ENCODE results near the gene CAB39.

CAB39 gene

DNA sequence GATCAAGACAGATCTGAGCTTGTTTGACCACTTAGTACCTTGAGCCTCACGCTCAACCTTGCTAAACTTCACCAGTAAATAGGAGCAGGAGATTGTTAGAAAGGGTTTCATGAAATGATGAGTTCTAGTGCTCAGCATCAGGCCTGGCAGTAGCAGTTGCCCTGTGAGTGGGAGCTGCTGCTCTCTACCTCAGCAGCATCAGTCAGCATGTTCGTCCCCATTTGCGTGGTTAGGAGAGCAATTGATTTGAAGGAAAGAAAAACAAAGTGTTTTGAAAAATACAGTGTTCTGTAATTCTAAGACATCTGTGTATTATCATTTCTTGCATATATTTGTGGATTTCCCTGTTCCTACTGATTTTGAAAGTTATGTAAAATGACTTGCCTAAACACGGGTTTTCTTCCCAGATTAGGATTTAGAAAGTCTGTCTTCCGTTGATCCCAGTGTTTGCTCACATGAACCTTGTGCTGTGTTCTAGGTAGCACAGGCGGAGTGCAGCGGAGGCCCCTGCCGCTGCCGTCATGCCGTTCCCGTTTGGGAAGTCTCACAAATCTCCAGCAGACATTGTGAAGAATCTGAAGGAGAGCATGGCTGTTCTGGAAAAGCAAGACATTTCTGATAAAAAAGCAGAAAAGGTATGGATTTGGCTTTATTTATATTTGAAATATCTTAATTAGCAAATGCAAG lies 47.0 kb downstream of the CAB39 start:
- DNase-seq (ENCODE audit: low read depth), result no peak
- H3K4me3 ChIP-seq (ENCODE audit: low read depth, low read length), result no peak overlapping the region
- TF ChIP-seq, protein P1, sequence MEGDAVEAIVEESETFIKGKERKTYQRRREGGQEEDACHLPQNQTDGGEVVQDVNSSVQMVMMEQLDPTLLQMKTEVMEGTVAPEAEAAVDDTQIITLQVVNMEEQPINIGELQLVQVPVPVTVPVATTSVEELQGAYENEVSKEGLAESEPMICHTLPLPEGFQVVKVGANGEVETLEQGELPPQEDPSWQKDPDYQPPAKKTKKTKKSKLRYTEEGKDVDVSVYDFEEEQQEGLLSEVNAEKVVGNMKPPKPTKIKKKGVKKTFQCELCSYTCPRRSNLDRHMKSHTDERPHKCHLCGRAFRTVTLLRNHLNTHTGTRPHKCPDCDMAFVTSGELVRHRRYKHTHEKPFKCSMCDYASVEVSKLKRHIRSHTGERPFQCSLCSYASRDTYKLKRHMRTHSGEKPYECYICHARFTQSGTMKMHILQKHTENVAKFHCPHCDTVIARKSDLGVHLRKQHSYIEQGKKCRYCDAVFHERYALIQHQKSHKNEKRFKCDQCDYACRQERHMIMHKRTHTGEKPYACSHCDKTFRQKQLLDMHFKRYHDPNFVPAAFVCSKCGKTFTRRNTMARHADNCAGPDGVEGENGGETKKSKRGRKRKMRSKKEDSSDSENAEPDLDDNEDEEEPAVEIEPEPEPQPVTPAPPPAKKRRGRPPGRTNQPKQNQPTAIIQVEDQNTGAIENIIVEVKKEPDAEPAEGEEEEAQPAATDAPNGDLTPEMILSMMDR (IDR thresholded peaks at IDR 0.05; ENCODE audit: low read depth, low read length, missing control alignments), result no peak

DNA sequence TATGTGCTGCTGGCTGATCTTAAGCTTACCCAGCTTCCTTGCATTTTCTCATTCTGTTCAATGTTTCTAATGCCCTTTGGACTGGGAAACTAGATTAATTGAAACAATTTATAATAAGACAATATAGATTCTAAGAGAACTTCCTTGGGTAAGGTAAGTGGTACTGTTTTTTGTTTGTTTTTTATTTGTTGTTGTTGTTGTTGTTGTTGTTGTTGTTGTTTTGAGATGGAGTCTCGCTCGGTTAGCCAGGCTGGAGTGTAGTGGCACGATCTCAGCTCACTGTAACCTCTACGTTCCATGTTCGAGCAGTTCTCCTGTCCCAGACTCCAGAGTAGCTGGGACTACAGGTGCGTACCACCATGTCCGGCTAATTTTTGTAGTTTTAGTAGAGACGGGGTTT lies 49.1 kb downstream of the CAB39 start:
- no peak overlapping the region for H3K4me3 ChIP-seq (ENCODE audit: low read depth, low read length)
- DNase-seq (ENCODE audit: low read depth), result no peak
- TF ChIP-seq, protein P1 (IDR thresholded peaks at IDR 0.05; ENCODE audit: low read depth, low read length, missing control alignments), result no peak

DNA sequence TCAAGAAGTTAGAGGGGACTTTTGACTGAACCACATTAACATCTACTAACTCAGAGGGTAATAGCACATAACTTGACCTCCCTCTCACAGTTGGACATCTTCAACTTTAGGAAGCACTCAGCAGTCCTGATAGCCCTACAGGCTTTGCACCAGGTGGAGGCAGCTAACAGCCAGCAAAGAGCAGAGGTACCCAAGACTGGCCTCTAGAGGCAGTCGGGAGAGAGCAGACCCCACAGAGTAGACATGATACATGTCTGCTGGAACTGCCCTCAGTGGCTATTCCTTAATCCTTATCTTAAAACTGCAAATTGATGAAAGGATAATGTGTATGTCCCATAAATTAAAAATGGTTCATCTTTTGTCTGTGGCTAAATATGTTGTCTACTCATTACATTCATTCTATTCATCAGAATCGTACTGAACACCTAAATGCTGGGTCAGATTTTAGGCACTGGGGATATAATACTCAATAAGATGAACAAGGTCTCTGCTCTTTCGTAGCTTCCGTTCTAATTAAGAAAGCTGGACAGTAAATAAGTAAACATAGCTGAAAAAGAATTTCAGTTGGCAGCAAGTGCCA lies 49.8 kb downstream of the CAB39 start:
- DNase-seq (ENCODE audit: low read depth), result no peak
- H3K4me3 ChIP-seq (ENCODE audit: low read depth, low read length), result no peak overlapping the region
- TF ChIP-seq, protein P1 (IDR thresholded peaks at IDR 0.05; ENCODE audit: low read depth, low read length, missing control alignments), result peak; percentile 79

DNA sequence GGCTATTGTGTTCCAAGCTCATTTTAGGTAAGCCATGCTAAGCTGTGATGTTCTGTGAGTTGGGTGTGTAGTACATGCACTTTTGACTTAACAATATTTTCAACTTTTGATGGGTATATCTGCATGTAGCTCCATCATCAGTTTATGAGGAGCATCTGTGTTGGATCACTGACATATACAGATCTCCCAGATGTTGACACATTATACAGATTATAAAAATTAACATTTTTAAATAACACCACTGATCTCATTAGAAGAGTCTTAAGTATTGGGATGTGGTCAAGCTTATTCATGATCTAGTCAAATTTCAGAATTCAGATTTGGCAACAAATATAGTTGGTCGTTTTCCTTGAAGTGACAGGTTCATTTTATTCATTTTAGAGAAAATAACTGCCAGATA lies 51.7 kb downstream of the CAB39 start:
- H3K4me3 ChIP-seq (ENCODE audit: low read depth, low read length), result no peak overlapping the region
- TF ChIP-seq, protein P1 (IDR thresholded peaks at IDR 0.05; ENCODE audit: low read depth, low read length, missing control alignments), result no peak
- no peak for DNase-seq (ENCODE audit: low read depth)

DNA sequence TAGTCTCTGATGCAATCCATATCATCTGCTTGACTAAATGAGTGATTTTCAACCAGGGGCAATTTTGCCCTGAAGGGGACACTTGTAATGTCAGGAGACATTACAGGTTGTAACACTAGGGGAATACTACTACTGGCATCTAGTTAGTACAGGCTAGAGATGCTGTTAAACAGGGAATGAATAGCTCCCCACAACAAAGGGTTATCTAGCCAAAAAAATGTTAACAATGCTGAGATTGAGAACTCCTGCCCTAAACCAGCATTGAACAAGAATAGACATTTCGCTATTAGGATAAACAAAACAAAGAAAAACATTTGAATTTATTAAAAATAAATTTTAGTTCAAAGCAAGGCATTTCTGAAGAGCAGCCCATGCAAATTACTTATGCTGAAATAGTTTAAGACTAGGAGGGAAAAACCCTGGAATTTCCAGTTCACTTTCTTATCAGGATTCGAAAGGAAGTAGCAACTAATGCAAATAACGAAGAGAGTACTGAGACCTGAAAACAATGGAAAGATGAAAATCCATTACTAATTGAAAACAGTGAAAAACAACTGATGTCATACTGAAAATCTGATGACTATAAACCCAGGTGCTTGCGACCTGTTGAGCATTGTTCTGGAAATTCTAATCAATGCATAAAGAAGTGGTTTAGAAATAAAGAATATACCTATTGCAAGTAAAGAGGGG lies 53.1 kb downstream of the CAB39 start:
- DNase-seq (ENCODE audit: low read depth), result no peak
- no peak overlapping the region for H3K4me3 ChIP-seq (ENCODE audit: low read depth, low read length)
- TF ChIP-seq, protein P1 (IDR thresholded peaks at IDR 0.05; ENCODE audit: low read depth, low read length, missing control alignments), result no peak

DNA sequence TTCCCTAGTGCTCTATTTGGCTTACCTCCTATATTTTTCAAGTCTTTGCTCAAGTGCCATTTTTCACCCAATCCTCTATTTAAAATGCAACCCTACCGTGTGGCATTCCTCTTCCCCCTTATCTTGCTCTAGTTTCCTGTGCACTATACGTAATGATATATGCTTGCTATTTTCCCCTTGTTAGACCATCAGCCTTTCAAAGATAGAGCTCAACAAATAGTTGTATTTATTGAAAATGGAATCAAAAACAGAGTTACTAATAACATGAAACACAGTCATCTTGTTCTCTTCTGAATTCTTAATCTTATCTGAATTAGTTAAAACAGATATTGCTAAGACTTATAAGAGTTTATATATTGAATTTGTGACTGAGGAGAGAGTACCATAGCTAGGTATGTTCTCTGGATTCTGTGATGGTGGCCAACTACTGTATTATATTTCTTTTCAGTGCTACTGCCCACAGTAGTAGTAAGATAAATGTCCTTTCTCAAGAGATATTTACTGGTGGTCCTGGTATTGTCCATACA lies 55.3 kb downstream of the CAB39 start:
- H3K4me3 ChIP-seq (ENCODE audit: low read depth, low read length), result no peak overlapping the region
- no peak for DNase-seq (ENCODE audit: low read depth)
- TF ChIP-seq, protein P1 (IDR thresholded peaks at IDR 0.05; ENCODE audit: low read depth, low read length, missing control alignments), result no peak

Measured in GM12864 (cell line).